ENCODE results near the gene GTF2A2.
"Not testable (repeated sequence)": the region's sequence is repeated elsewhere in the genome, so short reads cannot be mapped to it uniquely, and the experiment has no call there.

GTF2A2 gene

GRCh38 chr15:59674361-59674877, 17.1 kb upstream of the GTF2A2 start:
- no peak for DNase-seq (ENCODE audit: low read depth)

DNA sequence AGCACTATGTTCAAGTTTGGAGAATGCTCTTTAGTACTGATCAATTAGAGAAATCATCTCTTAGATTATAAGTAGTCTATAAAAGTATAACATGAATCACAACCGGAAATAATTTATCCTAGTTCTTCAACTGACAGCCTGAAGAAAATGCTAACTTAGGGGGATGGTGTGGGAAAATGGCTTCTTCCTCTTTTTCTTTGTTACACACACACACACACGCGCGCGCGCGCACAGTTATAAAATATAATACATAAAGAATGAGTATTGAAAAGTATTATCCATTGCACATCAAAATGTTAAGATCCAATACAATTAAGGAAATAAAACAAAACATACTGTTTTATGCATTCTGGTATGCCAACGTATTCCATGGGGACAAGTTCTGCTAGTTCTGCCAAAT, 11.2 kb upstream of the GTF2A2 start:
- no peak for DNase-seq (ENCODE audit: low read depth)

DNA sequence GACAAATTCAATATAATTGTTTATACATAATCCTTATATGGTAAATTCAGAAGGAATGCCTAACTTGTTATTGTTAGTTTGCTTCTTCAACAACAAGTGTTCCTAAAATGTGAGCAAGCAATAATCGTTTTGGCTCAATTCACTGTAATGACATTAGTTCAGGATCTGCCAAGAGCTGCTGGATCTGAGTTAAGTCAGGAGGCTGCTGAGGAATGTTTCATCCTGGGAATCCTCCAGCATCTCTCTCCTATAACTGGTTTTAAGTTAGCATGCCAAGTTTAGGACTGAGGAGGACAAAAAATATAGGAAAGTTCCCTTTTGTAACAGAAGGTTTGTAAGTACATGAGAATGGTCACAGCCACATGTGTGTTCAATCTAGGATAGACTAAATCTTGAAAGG, 4.9 kb upstream of the GTF2A2 start:
- DNase-seq (ENCODE audit: low read depth) = no peak

GRCh38 chr15:59659366-59659765, 2.1 kb upstream of the GTF2A2 start:
- DNase-seq (ENCODE audit: low read depth) = no peak

DNA sequence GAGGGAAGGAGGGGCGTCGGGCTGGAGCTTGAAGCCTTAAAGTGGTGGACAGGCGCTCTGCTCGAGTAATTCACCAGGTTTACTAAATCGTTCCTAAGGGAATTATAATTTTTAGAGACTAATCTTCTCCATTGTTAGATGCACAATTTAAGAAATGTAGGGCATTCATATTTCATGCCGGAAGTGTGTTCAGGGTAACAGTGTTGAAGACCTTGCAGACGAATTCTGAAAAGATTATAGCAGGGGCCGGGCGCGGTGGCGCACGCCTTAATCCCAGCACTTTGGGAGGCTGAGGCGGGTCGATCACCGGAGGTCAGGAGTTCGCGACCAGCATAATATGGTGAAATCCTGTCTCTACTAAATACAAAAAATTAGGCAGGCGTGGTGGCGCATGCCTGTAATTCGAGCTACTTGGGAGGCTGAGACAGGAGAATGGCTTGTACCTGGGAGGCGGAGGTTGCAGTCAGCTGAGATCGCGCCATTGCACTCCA, 365 bp upstream of the GTF2A2 start:
- DNase-seq (ENCODE audit: low read depth) = no peak

DNA sequence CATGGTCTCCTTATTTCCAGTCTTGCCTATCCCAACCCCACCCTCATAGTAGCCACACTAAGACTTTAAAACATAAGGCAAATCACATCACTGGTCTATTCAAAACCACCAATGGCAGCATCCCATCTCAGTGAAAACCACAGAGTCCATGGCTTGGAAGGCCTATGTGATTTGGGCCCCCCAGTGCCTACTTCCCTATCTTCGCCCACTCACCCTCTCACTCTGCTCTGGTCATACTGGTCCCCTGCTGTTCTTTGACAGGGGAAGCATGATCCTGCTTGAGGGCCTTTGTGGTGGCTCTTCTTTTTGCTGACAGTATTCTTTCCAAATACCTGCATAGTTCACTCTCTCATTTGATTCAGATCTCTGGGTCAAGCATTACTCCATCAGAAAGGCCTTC, 3.3 kb downstream of the GTF2A2 start:
- no peak for DNase-seq (ENCODE audit: low read depth)

- no peak for DNase-seq (ENCODE audit: low read depth)
Observed at GRCh38 chr15:59649603-59650002, 7.7 kb downstream of the GTF2A2 start.

GRCh38 chr15:59647085-59647484, 10.2 kb downstream of the GTF2A2 start:
- no peak for DNase-seq (ENCODE audit: low read depth)

DNA sequence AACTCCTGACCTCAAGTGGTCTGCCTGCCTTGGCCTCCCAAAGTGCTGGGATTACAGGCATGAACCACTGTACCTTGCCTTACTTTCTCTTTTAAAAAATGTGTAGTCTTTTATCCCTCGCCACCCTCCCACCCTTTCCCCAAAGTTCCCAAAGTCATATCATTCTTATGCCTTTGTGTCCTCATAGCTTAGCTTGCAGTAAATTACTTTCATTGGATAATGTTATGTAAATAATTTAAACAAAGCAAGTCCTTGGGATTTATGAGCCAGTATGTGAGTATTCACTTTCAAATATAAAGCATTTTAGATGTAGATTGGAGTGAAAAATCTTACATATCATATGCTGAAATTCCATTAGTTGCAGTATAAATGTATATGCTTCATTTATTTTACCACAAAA, 11.0 kb downstream of the GTF2A2 start:
- DNase-seq (ENCODE audit: low read depth) = no peak

DNA sequence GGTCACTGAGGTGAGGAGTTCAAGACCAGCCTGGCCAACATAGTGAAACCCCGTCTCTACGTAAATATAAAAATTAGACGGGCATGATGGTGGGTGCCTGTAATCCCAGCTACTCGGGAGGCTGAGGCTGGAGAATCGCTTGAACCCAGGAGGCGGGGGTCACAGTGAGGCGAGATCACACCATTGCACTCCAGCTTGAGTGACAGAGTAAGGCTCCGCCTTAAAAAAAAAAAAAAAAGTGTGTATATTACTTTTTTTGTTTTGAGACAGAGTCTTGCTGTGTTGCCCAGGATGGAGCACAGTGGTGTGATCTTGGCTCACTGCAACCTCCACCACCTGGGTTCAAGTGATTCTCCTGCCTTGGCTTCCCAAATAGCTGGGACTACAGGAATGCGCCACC, 11.5 kb downstream of the GTF2A2 start:
- not testable (repeated sequence) for DNase-seq (ENCODE audit: low read depth)

DNA sequence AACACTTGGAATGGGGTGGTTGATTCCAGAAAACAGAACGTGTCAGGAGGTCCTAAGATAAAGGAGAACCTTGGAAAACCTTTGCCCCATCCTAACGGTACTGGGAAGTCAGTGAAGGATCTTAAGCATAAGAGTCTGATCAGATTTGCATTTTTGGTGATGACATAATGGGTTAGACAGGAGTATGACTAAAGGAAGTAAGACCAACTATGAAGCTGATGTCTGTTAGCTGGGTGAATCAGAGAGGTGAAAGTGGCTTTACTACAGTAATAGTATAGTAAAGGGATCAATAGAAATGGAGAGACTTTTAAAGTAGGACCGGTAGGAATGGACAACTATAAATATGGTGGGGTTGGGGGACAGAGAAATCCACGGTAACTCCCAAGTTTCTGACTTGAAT, 12.6 kb downstream of the GTF2A2 start:
- no peak for DNase-seq (ENCODE audit: low read depth)

GRCh38 chr15:59642351-59642750, 15.0 kb downstream of the GTF2A2 start:
- no peak for DNase-seq (ENCODE audit: low read depth)

DNA sequence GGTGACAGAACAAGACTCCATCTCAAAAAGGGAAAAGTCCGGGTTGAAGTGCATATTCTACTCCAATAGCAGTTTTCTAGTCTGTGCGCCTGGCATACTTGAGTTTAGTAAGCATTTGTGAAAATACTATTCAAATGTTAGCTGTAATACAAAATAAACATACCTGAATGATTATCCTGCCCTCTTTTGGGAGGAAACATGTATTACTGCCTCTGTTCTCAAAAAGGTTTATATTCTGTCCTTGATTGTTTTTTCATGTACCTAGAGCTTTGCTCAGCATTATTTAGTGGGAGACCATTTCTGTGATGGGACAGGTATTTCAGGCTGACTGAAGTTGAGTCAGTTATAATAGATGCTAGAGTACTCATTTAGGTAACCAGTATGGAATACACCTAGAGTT, 19.8 kb downstream of the GTF2A2 start:
- not testable (repeated sequence) for DNase-seq (ENCODE audit: low read depth)

DNA sequence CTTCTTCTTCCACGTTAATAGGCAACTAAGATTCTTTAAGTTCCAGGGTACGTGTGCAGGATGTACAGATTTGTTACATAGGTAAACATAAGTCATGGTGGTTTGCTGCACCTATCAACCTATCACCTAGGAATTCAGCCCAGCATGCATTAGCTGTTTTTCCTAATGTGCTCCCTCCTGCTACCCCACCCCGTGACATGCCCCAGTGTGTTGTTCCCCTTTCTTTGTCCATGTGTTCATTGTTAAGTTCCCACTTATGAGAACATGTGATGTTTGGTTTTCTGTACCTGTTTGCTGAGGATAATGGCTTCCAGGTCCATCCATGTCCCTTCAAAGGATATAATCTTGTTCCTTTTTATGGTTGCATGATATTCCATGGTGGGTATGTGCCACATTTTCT, 21.1 kb downstream of the GTF2A2 start:
- no peak for DNase-seq (ENCODE audit: low read depth)

DNA sequence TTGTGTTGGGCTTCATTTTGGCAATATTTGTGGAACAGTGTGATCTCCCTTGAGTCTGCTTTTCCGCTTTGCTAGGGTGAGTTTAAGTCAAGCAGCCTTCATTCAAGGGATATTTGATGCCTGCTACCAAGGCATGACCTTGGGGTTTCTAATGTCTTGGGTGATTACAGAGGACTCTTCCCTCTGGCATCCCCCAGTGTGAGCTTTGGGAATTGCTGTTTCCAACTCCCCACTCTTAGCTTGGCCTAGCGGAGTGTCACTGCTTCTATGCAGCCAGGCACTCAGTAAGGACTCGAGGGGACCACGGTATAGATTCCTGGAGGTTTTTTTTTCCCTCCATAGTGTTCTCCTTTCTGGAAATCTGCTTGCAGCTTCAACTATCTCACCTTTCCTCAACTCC, 24.6 kb downstream of the GTF2A2 start:
- no peak for DNase-seq (ENCODE audit: low read depth)

DNA sequence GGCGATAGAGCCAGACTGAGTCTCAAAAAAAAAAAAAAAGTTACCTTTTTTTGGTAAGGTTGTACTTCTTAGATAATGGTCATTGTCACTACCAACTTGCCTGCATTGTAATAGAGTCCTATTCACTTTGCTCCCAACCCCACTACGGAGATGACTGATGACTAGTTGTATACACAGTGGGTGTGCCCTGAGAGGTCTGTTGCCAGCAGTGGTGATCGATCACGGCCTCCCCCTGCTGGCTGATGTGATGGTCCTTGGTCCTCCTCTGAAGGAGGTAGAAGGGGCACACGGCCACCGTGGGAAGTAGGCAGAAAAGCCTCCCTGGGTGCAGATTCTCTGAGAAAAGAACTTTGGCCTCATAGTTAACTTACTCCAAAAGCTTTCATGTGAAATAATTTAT, 35.0 kb downstream of the GTF2A2 start:
- peak; percentile 49 for DNase-seq (ENCODE audit: low read depth)

DNA sequence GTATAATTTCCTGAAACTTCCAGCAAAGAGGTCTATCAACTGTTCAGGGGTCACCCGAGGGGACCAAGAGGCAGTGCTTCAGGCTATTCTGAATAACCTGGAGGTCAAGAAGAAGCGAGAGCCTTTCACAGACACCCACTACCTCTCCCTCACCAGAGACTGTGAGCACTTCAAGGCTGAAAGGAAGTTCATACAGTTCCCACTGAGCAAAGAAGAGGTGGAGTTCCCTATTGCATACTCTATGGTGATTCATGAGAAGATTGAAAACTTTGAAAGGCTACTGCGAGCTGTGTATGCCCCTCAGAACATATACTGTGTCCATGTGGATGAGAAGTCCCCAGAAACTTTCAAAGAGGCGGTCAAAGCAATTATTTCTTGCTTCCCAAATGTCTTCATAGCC, 38.9 kb downstream of the GTF2A2 start:
- DNase-seq (ENCODE audit: low read depth) = no peak

DNA sequence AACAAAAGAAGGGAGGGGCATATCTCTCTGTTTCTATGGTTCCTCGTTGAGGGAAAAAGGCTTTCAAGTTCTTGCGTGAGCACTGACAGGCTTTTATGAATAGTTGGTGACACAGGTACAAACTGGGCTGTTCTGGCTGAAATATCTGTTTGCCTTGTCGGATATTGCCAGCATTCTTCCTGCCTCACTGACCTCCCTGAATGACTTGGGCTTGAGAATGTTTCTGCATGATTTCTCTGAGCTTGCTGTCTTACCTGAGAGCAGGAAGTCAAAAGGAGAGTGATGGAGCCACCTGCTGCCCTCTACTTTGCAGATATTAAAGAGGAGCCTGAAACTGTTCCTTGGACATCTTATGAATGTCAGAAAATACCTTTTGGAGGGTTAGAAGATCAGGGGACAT, 40.9 kb downstream of the GTF2A2 start:
- no peak for DNase-seq (ENCODE audit: low read depth)

DNA sequence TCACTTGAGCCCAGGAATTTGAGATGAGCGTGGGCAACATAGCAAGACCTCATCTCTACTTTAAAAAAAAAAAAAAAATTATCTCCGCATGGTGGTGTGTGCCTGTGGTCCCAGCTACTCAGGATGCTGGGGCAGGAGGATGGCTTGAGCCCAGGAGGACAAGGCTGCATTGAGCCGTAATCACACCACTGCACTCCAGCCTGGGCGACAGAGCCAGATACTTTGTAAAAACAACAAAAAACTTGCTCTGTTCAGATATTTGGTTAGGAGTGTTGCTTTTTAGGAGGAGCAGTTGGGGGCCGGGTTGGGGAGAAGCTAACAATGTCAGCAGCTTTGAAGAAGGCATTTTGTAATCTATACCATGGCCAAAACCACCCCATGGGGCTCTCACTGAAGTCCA, 41.7 kb downstream of the GTF2A2 start:
- DNase-seq (ENCODE audit: low read depth) = no peak

GRCh38 chr15:59614153-59614552, 43.2 kb downstream of the GTF2A2 start:
- no peak for DNase-seq (ENCODE audit: low read depth)

GRCh38 chr15:59611276-59612260, 45.7 kb downstream of the GTF2A2 start, which contains the start of gene GCNT3:
GCNT3 (plus strand) TSS chr15:59611783; CDS start chr15:59618239, 6,456 bp downstream.
- no peak for DNase-seq (ENCODE audit: low read depth)

- DNase-seq (ENCODE audit: low read depth) = no peak
Observed at GRCh38 chr15:59609730-59610712, 47.3 kb downstream of the GTF2A2 start.
